OCI-LY1 (cell line): Measurements from ENCODE around the gene MAGI1.

Source experiments
- H2AFZ ChIP-seq: fragments of 200-600 bp; sonication (generic), shearing (Covaris generic); 2 replicates; pipeline ENCODE4 v1.6.0; 2014; ENCODE audit warnings: antibody characterized with exemption, mild to moderate bottlenecking, low read length
- H3F3A ChIP-seq: fragments of 200-600 bp; sonication (generic), shearing (Covaris generic); 2 replicates; pipeline ENCODE4 v1.6.0; 2014; ENCODE audit warnings: mild to moderate bottlenecking, antibody characterized with exemption, low read length, moderate library complexity; ENCODE audit not compliant: insufficient read depth
- H3K27ac ChIP-seq: fragments of 200-600 bp; sonication (generic); 2 replicates; pipeline ENCODE4 v1.5.1; 2014; ENCODE audit warnings: low read length, mixed run types, mild to moderate bottlenecking, low read depth; ENCODE audit not compliant: poor library complexity, severe bottlenecking
- H3K27me3 ChIP-seq: fragments of 200-600 bp; sonication (generic); 2 replicates; pipeline ENCODE4 v1.6.0; 2014; ENCODE audit warnings: antibody characterized with exemption, mild to moderate bottlenecking, low read length, moderate library complexity; ENCODE audit not compliant: insufficient read depth
- H3K36me3 ChIP-seq: fragments of 200-600 bp; sonication (generic); 2 replicates; pipeline ENCODE4 v1.6.1; 2014; ENCODE audit warnings: mild to moderate bottlenecking, antibody characterized with exemption, low read length, moderate library complexity, mixed read lengths; ENCODE audit not compliant: insufficient read depth
- H3K4me1 ChIP-seq: fragments of 200-600 bp; sonication (generic); 2 replicates; pipeline ENCODE4 v1.5.1; 2014; ENCODE audit warnings: mild to moderate bottlenecking, low read length, moderate library complexity; ENCODE audit not compliant: insufficient read depth, severe bottlenecking
- H3K4me2 ChIP-seq: fragments of 200-600 bp; sonication (generic), shearing (Covaris generic); 2 replicates; pipeline ENCODE4 v1.6.1; 2014; ENCODE audit warnings: low read length
- H3K4me3 ChIP-seq: fragments of 200-600 bp; sonication (generic); 2 replicates; pipeline ENCODE4 v1.5.1; 2014; ENCODE audit warnings: low read length, low read depth, mild to moderate bottlenecking, mixed read lengths; ENCODE audit not compliant: poor library complexity, severe bottlenecking
- H3K79me2 ChIP-seq: fragments of 200-600 bp; shearing (Covaris generic); 2 replicates; pipeline ENCODE4 v1.6.1; 2016; ENCODE audit warnings: mixed run types, low read length, mixed read lengths; ENCODE audit not compliant: insufficient read depth
- H3K9ac ChIP-seq: fragments of 200-600 bp; sonication (generic), shearing (Covaris generic); 2 replicates; pipeline ENCODE4 v1.6.1; 2014; ENCODE audit warnings: mild to moderate bottlenecking, low read length, mixed read lengths
- H3K9me2 ChIP-seq: fragments of 200-600 bp; sonication (generic), shearing (Covaris generic); 2 replicates; pipeline ENCODE4 v1.6.1; 2014; ENCODE audit warnings: low read depth, mild to moderate bottlenecking, low read length, mixed read lengths
- H3K9me3 ChIP-seq: fragments of 200-600 bp; shearing (Covaris generic); 2 replicates; pipeline ENCODE4 v1.6.1; 2014; ENCODE audit warnings: low read length, mixed read lengths
- H4K20me1 ChIP-seq: fragments of 200-600 bp; sonication (generic), shearing (Covaris generic); 2 replicates; pipeline ENCODE4 v1.6.0; 2016; ENCODE audit warnings: mild to moderate bottlenecking, low read length; ENCODE audit not compliant: insufficient read depth
- CTCF ChIP-seq: fragments of 200-600 bp; sonication (generic), shearing (Covaris generic); IDR thresholded peaks from 2 replicates; pipeline ENCODE4 v1.5.1; 2017; ENCODE audit warnings: mild to moderate bottlenecking, antibody characterized with exemption, low read length, moderate library complexity, mixed read lengths
- EZH2 ChIP-seq: fragments of 200-600 bp; sonication (generic), shearing (Covaris generic); IDR thresholded peaks from 2 replicates; pipeline ENCODE4 v1.8.0; 2017; ENCODE audit warnings: borderline replicate concordance, mixed run types, mild to moderate bottlenecking, antibody characterized with exemption, low read length, moderate library complexity, mixed read lengths

The MAGI1 gene

GRCh38 chr3:65927576-65927975 lies 111.1 kb downstream of the MAGI1 start:
- H3K4me2 ChIP-seq = no peak overlapping the region
- H3K4me1 ChIP-seq = no peaks in the 10 kb centered on the region

GRCh38 chr3:65925254-65925954 lies 113.3 kb downstream of the MAGI1 start:
- no peak overlapping the region for H3K4me3 ChIP-seq
- no peaks in the 10 kb centered on the region for H3K9me2 ChIP-seq
- H3K9ac ChIP-seq = no peak overlapping the region
- H3K79me2 ChIP-seq = no peaks in the 10 kb centered on the region
- TF ChIP-seq EZH2 (no peak), CTCF (no peak)
- H4K20me1 ChIP-seq = no peaks in the 10 kb centered on the region
- no peaks in the 10 kb centered on the region for H3K4me1 ChIP-seq
- H3K4me2 ChIP-seq = no peak overlapping the region
- H3F3A ChIP-seq = no peaks in the 10 kb centered on the region
- H3K27ac ChIP-seq = no peak overlapping the region
- no peaks in the 10 kb centered on the region for H3K9me3 ChIP-seq
- no peak overlapping the region for H2AFZ ChIP-seq
- H3K27me3 ChIP-seq = no peaks in the 10 kb centered on the region
- H3K36me3 ChIP-seq = no peaks in the 10 kb centered on the region

More at GRCh38 chr3:65927576-65927975, 111.1 kb downstream of the MAGI1 start:
- no peaks in the 10 kb centered on the region for H4K20me1 ChIP-seq
- H3K36me3 ChIP-seq = no peaks in the 10 kb centered on the region
- no peaks in the 10 kb centered on the region for H3K79me2 ChIP-seq
- no peak overlapping the region for H3K27ac ChIP-seq
- no peak overlapping the region for H3K4me3 ChIP-seq
- TF ChIP-seq EZH2 = no peak
- TF ChIP-seq CTCF = no peak
- H3K9me2 ChIP-seq = no peaks in the 10 kb centered on the region
- no peaks in the 10 kb centered on the region for H3F3A ChIP-seq
- H3K27me3 ChIP-seq = no peaks in the 10 kb centered on the region
- no peak overlapping the region for H3K9ac ChIP-seq
- H2AFZ ChIP-seq = no peak overlapping the region
- no peaks in the 10 kb centered on the region for H3K9me3 ChIP-seq

GRCh38 chr3:65924762-65925161 lies 114.0 kb downstream of the MAGI1 start:
- no peak overlapping the region for H3K9ac ChIP-seq
- H3K36me3 ChIP-seq = no peaks in the 10 kb centered on the region
- TF ChIP-seq CTCF = no peak
- no peak for TF ChIP-seq EZH2
- no peaks in the 10 kb centered on the region for H3K4me1 ChIP-seq
- H3K9me2 ChIP-seq = no peaks in the 10 kb centered on the region
- H3K4me3 ChIP-seq = no peak overlapping the region
- H4K20me1 ChIP-seq = no peaks in the 10 kb centered on the region
- H2AFZ ChIP-seq = no peak overlapping the region
- H3K27me3 ChIP-seq = no peaks in the 10 kb centered on the region
- H3K9me3 ChIP-seq = no peaks in the 10 kb centered on the region
- H3K27ac ChIP-seq = no peak overlapping the region
- H3K79me2 ChIP-seq = no peaks in the 10 kb centered on the region
- H3K4me2 ChIP-seq = no peak overlapping the region
- H3F3A ChIP-seq = no peaks in the 10 kb centered on the region
